GM18861 (cell line): ENCODE data around the gene POTED.
"Not testable (repeated sequence)": the region's sequence is repeated elsewhere in the genome, so short reads cannot be mapped to it uniquely, and the experiment has no call there.

Source experiments
- ATAC-seq: cut with Tn5 transposase; IDR thresholded peaks from one replicate; pipeline ENCODE4 v1.9.1; 2021; ENCODE audit not compliant: unreplicated experiment

The POTED gene

DNA sequence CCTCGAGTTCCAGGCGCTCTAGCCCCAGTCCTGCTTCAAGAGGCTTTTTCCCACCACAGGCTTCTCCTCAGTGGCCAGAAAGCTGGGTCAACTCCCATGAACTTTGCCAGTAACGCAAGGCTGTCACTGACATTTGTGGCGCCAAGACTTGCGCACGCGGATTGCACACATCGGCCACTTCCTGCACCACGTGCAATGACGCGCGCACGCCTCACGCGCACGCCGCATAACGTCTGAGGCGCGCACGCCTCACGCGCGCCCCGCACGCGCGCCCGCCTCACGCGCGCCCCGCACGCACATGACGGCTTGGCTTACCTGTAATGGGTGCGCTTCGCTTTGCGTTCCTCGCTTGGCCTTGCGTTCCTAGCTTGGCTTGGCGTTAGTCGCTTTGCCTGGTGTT, at the start of gene POTED:
Gene POTED (plus strand): TSS at position 301 of the 400 bp plus-strand sequence. CDS start 452 bp downstream, outside the sequence.
- ATAC-seq = not testable (repeated sequence)

DNA sequence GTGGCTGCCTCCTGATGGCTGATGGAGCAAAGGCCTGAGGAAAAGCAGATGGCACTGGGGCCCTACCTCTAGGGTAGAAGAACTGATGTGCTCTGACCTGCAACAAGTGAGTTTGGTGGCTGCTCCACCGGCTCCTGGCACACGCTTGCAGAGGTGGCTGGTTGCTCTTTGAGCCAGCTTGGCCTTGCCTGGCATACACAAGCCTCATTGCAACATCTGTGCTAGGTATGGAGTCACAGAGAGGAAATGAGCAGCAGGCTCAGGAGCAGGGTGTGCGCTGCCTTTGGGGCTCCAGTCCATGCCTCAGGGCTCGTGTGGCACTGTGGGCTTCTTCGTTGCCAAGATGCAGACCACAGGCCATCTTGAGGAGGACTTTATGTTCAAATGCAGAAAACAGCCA, 40.5 kb downstream of the POTED start:
- not testable (repeated sequence) for ATAC-seq

DNA sequence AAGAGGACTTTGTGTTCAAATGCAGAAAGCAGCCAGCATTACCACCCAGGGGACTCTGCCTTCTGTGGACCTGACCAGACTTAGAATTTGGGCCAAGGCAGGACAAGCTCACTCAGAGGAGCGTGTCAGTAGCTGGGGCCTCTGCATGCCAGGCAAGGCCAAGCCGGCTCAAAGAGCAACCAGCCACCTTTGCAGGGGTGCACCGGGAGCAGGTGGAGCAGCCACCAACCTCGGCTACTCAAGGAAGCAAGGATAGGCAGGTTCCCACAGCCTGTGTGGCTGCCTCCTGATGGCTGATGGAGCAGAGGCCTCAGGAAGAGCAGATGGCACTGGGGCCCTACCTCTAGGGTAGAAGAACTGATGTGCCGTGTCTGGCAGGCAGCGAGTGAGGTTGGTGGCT, 42.2 kb downstream of the POTED start:
- ATAC-seq = not testable (repeated sequence)
